HG03039 (cell line): ENCODE data around the gene SF3A2.

ENCODE experiments used
- ATAC-seq: cut with Tn5 transposase; IDR thresholded peaks from one replicate; pipeline ENCODE4 v1.9.1; 2021; ENCODE audit warnings: mild to moderate bottlenecking, moderate library complexity; ENCODE audit not compliant: unreplicated experiment

Gene SF3A2

DNA sequence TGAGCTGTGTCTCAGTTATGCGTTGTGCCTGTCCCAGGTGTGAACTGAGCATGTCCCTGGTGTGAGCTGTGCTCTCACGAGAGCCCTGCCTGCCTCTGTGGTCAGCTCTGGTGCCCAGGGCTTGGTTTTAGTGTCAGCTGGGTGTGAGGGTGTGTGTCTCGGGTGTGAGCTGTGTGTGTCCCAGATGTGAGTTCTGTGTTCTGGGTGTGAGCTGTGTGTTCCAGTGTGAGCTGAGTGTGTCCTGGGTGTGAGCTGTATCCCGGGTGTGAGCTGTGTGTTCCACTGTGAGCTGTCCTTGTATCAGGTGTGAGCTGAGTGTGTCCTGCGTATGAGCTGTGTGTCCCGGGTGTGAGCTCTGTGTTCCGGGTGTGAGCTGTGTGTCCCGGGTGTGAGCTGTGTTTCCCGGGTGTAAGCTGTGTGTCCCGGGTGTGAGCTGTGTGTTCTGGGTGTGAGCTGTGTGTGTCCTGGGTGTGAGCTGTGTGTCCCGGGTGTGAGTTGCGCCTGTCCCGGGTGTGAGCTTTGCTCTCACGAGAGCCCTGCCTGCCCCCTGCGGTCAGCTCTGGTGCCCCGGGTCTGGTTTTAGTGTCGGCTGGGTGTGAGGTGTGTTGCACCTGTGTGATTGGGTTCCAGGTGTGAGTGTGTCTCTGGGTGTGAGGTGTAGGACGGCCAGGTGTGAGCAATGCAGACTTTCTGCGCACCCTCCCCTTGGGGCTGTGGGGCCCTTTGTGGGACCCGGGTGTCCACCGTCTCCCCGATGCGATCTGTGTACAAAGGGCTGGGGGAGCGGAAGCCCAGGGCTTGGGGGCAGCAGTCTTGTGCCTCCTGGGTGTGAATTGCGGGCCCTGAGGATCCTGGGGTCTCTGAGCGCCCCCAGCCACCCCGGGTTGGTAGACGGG, 52.4 kb downstream of the SF3A2 start:
- ATAC-seq, result no peak

DNA sequence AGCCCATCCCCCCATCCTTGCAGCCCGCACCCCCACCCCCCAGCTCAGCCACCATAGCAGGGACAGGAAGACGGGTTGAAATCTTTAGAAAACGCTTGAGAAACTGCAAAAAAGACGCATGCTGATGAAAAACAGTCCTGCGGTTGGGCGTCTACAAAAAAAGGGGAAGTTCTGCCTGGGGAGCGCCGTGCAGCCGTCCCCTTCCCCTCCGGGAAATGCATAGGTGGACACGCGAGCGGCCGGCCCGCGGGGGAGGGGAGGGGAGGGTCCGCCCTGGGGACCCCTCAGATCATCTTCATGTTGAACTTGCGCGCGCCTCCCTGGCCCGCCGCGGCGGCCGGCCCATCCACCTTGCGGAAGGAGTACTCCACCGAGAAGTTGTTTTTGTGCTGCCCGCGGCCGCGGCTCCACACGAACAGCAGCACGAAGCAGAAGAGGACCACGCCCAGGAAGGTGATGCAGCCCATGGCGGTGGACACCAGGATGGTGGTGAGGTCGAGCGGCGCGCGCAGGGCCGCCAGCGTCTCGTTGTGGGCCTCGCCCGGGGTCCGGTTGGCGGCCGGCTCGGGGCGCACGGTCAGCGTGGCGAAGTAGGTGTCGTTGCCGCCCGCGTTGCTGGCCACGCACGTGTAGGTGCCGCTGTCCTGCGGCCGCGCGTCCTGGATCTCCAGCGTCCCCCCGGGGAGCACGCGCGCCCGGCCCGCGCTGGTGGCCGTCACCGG, 53.3 kb downstream of the SF3A2 start:
- no peak for ATAC-seq

DNA sequence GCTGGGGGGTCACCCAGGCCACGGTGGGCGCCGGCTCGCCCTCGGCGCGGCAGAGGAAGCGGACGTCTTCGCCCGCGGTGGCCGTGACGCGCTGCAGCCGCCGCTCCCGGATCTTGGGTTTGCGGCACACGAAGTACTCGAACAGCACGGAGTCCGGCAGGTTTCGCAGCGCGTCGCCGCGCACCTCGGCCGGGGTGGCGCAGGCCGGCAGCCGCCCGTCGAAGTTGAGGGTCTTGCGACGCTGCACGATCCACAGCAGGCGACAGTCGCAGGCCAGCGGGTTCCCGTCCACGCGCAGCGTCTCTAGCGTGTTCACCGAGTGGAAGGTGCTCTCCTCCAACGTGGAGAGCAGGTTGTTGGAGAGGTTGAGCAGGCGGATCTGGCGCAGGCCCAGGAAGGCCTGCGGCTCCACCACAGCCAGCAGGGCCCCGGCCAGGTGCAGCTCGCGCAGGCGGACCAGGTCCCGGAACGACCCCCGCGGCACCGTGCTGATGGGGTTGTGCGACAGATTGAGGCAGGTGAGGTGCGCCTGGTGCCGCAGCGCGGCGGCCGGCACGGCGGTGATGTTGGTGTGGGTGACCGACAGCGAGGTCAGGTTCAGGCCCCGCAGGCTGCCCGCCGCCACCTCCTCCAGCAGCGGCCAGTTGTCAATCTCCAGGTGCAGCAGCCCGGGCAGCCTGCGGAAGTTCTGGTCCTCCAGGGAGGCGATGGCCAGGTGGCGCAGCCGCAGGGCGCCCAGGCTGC, 54.0 kb downstream of the SF3A2 start:
- no peak for ATAC-seq

DNA sequence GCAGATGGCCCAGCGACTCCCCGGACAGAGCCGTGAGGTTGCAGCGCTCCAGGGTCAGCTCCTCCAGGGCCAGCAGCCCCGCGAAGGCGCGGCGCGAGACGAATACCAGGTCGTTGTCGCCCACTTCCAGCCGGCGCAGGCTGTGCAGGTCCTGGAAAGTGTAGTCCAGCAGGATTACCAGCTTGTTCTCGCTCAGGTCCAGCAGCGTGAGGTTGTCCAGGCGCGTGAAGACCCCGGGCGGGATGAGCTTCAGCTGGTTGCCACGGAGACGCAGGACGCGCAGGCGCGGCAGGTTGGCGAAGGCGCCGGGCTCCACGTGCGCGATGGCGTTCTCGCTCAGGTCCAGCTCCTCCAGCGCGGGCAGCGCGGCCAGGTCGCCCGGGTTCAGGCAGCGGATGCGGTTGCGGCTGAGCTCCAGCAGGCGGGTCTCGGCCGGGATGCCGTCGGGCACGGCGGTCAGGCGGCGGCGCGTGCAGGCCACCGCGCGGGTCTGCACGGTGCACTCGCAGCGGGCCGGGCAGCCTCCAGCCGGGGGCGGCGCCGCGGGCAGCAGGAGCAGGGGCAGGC, 54.6 kb downstream of the SF3A2 start:
- ATAC-seq, result no peak

GRCh38 chr19:2294687-2295335, 58.2 kb downstream of the SF3A2 start:
- no peak for ATAC-seq

GRCh38 chr19:2296141-2296540, 59.5 kb downstream of the SF3A2 start:
- ATAC-seq, result no peak
